Hepatic stellate cell (primary cell): ENCODE data around the gene CCDC134.
"Not testable (repeated sequence)": the region's sequence is repeated elsewhere in the genome, so short reads cannot be mapped to it uniquely, and the experiment has no call there.

ENCODE experiments used
- DNase-seq: peaks from one replicate; pipeline ENCODE4 v3.0.0; 2011; ENCODE audit warnings: low spot score

CCDC134 gene

DNA sequence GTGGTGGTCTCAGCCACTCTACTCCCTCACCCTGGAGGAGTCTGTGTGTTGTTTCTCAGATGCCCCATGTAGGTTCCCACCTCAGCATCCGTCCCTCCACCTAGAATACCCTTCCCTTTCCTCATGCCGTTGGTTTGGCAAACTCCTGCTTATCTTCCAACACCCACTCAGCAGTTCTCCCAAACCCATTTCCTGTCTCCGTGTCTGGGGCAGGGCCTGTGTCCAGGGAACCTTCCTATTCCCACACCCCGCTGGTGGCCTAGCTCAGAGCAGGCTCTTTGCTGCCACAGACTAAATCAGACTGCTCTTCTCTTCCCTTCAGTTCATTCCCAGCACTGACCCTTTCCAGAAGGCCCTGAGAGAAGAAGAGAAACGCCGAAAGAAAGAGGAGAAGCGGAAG lies 24.9 kb downstream of the CCDC134 start:
- DNase-seq = no peak

DNA sequence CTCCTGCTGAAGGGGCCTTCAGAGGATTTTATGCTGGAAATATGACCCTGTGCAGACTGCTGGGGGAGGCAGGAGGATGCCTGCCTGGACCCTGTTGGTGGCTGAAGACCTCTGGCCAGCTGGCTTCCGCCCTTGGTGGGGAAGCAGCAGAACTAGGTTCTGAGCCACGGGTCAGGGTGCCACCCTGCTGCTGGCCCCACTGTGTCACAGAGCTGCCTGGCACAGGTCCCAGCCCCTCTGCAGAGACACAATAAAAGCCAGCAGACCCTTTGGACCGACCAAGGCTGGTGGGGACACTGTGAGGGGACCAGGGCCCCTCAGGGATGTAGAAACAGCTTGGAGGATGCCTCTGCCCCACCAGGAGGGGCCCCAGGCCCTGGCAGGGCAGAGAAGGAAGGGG lies 25.5 kb downstream of the CCDC134 start:
- no peak for DNase-seq

DNA sequence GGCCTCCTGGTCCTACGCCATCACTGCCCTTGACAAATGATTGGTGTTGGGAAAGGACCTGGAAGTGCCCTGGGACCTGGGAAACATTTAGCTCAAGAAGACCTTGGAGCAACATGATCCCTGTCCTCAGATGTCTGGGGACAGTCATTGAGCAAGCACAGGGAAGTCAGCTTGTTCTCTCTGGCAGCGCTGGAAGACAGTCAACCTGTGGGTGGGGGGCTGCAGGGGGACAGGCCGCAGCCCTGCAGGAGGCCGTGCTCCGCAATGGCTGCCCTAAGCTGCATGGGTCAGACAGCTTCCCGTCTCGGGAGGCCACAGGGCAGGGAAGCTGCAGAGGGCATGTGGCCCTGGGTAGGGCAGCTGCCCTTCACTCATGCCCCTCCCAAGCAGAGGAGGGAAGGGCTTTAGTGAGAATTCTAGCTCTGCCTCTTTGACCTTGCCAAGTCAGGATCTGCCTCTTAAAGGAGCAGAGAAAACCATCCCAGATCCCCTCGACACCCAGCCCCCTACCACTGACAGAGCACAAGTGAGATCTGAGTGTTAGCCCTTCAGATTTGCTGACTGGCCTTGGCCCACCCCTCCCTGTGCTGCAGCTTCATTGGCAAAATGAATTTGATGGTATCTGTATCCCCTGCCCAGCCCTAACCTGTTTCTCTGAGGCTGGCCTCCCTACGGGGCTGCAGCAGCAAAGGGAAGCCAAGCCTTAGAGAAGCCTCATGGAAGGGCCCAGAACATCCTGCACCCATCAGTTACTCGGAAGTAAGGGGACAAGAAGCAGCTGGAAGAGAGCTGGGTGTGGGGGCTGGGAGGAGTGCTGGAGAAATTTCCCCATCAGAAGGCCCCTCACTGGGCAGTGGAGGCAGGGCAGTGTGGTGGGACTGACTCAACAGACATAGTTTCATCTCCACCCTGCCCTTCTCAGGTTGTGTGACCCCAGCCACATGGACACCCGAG lies 26.2 kb downstream of the CCDC134 start:
- DNase-seq = no peak

- no peak for DNase-seq
Measured at GRCh38 chr22:41827671-41828070, 27.2 kb downstream of the CCDC134 start.

- no peak for DNase-seq
Measured at GRCh38 chr22:41828516-41828915, 28.0 kb downstream of the CCDC134 start.

DNA sequence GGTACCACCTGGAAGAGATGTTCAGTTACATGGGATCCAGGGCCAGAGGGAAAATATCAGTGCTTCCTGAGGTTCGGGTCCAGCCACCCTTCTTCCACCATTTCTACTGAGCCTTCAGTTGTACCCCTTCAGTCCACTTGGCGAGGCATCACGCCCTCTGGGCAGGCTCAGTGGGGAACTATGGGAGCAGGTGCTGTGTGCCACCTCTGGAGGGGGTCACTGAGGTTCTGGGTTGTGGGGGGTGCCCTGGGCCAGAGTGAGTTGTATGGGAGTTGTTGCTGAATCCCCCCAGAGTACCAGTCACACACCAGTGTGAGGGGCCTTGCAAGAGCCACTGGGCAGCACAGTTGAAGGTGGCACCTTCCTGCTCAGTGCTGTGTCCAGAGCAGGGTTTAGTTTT lies 29.7 kb downstream of the CCDC134 start:
- no peak for DNase-seq

- no peak for DNase-seq
Measured at GRCh38 chr22:41831383-41831782, 30.9 kb downstream of the CCDC134 start.

GRCh38 chr22:41831828-41832552 lies 31.5 kb downstream of the CCDC134 start:
- DNase-seq = no peak

DNA sequence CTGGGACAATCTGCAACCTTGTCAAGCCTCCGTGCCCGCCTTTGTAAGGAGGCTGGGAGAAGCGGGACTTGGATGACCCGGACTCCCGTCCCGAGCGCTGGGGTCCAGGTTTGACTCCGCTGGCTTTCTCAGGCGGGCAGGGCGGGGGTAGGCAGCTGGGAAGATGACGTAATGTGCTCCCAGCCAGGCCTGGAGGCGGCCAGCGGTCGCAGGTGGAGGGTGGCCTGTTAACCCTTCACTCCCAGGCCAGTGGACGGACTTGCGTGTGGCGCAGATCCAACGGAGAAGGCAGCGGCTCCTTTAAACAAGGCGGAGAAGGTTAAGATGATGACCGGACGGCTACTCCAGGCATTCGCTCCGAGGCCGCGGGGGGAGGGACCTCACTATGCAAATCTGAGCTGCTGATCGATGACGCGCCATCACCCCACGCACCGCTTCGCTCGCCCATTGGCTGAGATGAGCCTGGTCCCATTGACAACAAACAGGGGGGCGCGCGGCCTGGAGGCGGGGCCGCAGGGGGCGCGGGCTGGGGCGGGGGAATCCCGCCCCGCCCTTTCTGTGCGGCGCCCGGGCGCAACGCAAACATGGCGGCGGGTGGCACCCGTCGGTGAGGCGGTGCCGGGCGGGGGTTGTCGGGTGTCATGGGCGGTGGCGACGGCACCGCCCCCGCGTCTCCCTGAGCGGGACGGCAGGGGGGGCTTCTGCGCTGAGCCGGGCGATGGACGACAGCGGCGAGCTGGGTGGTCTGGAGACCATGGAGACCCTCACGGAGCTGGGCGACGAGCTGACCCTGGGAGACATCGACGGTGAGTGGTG lies 32.3 kb downstream of the CCDC134 start, which contains the start of gene SREBF2:
Gene SREBF2 (plus strand): TSS at position 553 of the 816 bp plus-strand sequence. CDS start 166 bp downstream, at position 719.
- DNase-seq = peak; percentile 99

GRCh38 chr22:41833369-41834004 lies 33.0 kb downstream of the CCDC134 start:
- no peak for DNase-seq

GRCh38 chr22:41834005-41834944 lies 33.8 kb downstream of the CCDC134 start:
- DNase-seq = no peak

GRCh38 chr22:41835462-41835861 lies 35.0 kb downstream of the CCDC134 start:
- not testable (repeated sequence) for DNase-seq

GRCh38 chr22:41836551-41836950 lies 36.1 kb downstream of the CCDC134 start:
- no peak for DNase-seq

DNA sequence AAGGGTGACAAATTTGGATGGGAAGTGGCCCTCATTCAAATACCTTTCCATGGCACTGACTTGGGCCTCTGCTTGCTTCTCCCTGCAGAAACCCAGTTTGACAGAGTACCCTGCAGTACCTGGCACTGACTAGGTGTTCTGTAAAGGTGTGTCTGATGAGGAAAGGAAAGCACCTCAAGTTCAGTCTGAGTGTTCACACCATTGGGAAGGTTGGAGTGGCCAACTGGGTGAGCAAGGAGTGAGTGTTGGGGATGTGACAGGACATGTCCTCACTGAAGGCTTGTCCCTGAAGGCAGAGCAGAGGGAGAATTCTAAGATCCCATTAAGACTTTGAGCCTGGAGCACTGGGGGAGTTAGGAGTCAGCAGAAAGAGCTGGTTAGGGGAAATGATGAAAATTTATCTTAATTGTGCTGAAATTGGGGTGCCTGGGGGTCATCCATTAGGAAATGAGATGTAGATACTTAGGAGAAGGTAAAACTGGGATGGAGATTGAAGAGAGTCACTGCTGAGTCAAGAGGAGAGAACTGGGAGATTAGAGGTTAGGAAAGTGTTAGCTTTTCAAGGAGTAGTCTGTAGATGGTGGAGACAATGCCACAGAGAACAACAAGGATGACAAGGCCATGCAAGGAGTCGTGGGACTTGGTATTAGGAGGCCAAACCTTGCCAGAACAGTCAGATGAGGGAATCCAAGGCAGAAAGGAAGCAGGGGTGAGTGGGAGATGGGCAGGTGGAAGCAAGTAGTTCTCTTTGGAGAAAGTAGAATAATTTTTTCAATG lies 38.6 kb downstream of the CCDC134 start:
- no peak for DNase-seq

DNA sequence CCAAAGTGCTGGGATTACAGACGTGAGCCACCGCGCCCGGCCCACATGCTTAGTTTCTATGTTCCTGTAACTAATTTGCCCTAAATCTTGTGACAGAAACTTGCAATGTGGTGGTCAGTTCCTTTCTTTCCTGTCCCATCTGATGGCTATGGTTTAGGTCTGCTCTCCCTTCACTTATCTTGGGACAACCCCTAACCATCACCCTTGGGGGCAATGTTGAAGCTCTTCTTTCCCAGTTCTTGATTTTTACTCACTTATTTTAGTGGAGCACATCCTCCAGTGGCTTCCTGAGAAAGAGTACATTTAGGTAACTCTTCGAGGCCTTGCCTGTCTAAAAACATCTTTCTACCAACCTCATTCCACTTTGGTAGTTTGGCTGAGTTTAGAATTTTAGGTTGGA lies 39.7 kb downstream of the CCDC134 start:
- DNase-seq = no peak

DNA sequence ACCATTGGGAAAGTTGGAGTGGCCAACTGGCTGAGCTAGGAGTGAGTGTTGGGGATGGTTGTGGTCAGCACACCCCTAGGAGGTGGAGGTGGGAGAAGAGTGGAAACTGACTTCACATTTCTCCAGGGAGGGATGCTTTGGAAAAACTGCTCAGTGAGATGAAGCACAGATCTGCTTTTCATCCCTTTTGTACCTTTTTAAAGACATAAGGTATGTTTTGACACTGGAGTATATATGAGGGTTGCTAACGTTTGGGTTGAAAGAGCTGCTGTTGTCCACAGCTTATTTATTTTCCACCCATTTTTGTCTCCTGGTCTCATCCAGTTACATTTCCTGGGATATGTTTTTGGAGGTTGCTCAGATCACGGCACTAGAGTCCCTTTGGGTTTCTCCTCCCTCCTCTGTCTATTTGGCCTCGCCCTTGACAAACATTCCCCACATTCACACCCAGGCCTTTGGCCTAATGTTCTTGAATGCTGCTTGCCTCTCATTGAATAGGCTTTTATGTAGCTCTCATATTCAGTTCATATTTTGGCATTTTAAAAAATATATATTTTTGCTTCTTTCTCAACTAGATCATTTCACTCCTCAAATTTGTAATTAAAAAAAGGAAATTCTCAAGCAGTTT lies 40.7 kb downstream of the CCDC134 start:
- no peak for DNase-seq

GRCh38 chr22:41842996-41843970 lies 42.8 kb downstream of the CCDC134 start:
- no peak for DNase-seq

DNA sequence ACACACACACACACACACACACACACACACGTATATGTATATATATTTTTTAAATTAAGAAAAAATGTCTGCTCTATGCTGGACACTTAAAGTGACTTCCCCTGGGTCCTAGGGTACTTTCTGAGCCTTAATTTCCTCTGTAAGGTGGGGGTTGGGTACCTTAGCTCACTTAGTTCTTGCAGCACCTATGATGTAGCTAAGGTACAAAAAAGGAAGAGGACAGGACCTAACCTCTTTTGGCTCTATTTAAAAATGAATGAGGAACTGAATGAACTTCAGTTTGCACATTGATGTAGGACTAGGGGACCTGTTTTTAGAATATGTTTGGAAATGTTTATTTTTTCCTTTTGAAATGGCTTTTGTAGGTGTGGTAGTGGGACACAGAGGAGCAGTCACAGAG lies 43.6 kb downstream of the CCDC134 start:
- DNase-seq = no peak
